OCI-LY1 (cell line): ENCODE measurements around the gene PRR14.

Source experiments
- H2AFZ ChIP-seq: fragments of 200-600 bp; sonication (generic), shearing (Covaris generic); 2 replicates; pipeline ENCODE4 v1.6.0; 2014; ENCODE audit warnings: antibody characterized with exemption, mild to moderate bottlenecking, low read length
- H3F3A ChIP-seq: fragments of 200-600 bp; sonication (generic), shearing (Covaris generic); 2 replicates; pipeline ENCODE4 v1.6.0; 2014; ENCODE audit warnings: mild to moderate bottlenecking, antibody characterized with exemption, low read length, moderate library complexity; ENCODE audit not compliant: insufficient read depth
- H3K27ac ChIP-seq: fragments of 200-600 bp; sonication (generic); 2 replicates; pipeline ENCODE4 v1.5.1; 2014; ENCODE audit warnings: low read length, mixed run types, mild to moderate bottlenecking, low read depth; ENCODE audit not compliant: poor library complexity, severe bottlenecking
- H3K27me3 ChIP-seq: fragments of 200-600 bp; sonication (generic); 2 replicates; pipeline ENCODE4 v1.6.0; 2014; ENCODE audit warnings: antibody characterized with exemption, mild to moderate bottlenecking, low read length, moderate library complexity; ENCODE audit not compliant: insufficient read depth
- H3K36me3 ChIP-seq: fragments of 200-600 bp; sonication (generic); 2 replicates; pipeline ENCODE4 v1.6.1; 2014; ENCODE audit warnings: mild to moderate bottlenecking, antibody characterized with exemption, low read length, moderate library complexity, mixed read lengths; ENCODE audit not compliant: insufficient read depth
- H3K4me1 ChIP-seq: fragments of 200-600 bp; sonication (generic); 2 replicates; pipeline ENCODE4 v1.5.1; 2014; ENCODE audit warnings: mild to moderate bottlenecking, low read length, moderate library complexity; ENCODE audit not compliant: insufficient read depth, severe bottlenecking
- H3K4me2 ChIP-seq: fragments of 200-600 bp; sonication (generic), shearing (Covaris generic); 2 replicates; pipeline ENCODE4 v1.6.1; 2014; ENCODE audit warnings: low read length
- H3K4me3 ChIP-seq: fragments of 200-600 bp; sonication (generic); 2 replicates; pipeline ENCODE4 v1.5.1; 2014; ENCODE audit warnings: low read length, low read depth, mild to moderate bottlenecking, mixed read lengths; ENCODE audit not compliant: poor library complexity, severe bottlenecking
- H3K79me2 ChIP-seq: fragments of 200-600 bp; shearing (Covaris generic); 2 replicates; pipeline ENCODE4 v1.6.1; 2016; ENCODE audit warnings: mixed run types, low read length, mixed read lengths; ENCODE audit not compliant: insufficient read depth
- H3K9ac ChIP-seq: fragments of 200-600 bp; sonication (generic), shearing (Covaris generic); 2 replicates; pipeline ENCODE4 v1.6.1; 2014; ENCODE audit warnings: mild to moderate bottlenecking, low read length, mixed read lengths
- H3K9me2 ChIP-seq: fragments of 200-600 bp; sonication (generic), shearing (Covaris generic); 2 replicates; pipeline ENCODE4 v1.6.1; 2014; ENCODE audit warnings: low read depth, mild to moderate bottlenecking, low read length, mixed read lengths
- H3K9me3 ChIP-seq: fragments of 200-600 bp; shearing (Covaris generic); 2 replicates; pipeline ENCODE4 v1.6.1; 2014; ENCODE audit warnings: low read length, mixed read lengths
- H4K20me1 ChIP-seq: fragments of 200-600 bp; sonication (generic), shearing (Covaris generic); 2 replicates; pipeline ENCODE4 v1.6.0; 2016; ENCODE audit warnings: mild to moderate bottlenecking, low read length; ENCODE audit not compliant: insufficient read depth
- CTCF ChIP-seq: fragments of 200-600 bp; sonication (generic), shearing (Covaris generic); IDR thresholded peaks from 2 replicates; pipeline ENCODE4 v1.5.1; 2017; ENCODE audit warnings: mild to moderate bottlenecking, antibody characterized with exemption, low read length, moderate library complexity, mixed read lengths
- EZH2 ChIP-seq: fragments of 200-600 bp; sonication (generic), shearing (Covaris generic); IDR thresholded peaks from 2 replicates; pipeline ENCODE4 v1.8.0; 2017; ENCODE audit warnings: borderline replicate concordance, mixed run types, mild to moderate bottlenecking, antibody characterized with exemption, low read length, moderate library complexity, mixed read lengths

The PRR14 gene

DNA sequence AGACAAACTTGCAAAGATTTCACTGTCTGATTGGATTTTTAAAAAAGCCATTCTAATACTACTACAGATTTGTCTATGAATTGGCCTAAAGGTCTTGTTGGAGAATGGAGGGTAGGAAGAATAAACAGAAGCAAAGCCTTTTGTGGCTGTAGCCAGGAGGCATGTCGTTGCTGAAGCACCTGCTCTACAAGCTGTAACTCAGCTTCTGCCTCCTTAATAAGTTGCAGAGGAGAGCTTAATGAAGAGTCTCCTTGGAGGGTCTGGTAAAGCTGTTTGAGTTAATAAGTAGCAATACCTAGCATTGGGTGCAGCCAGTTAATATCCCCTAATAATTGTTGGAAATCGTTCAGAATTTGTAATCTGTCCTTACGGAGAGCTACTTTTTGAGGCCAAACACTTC, 30.6 kb upstream of the PRR14 start:
- H3F3A ChIP-seq: no peaks in the 10 kb centered on the region
- peaks cover 10% of the 10 kb centered on the region; the same call in 1 of the 2 replicates for H3K9me3 ChIP-seq
- no peaks in the 10 kb centered on the region for H3K4me1 ChIP-seq
- H3K27me3 ChIP-seq: peaks cover 4% of the 10 kb centered on the region; the same call in 1 of the 2 replicates
- H3K36me3 ChIP-seq: no peaks in the 10 kb centered on the region; the same call in 1 of the 2 replicates
- no peak overlapping the region for H2AFZ ChIP-seq
- H3K9ac ChIP-seq: no peak overlapping the region
- H3K9me2 ChIP-seq: no peaks in the 10 kb centered on the region
- no peak for TF ChIP-seq EZH2
- no peak for TF ChIP-seq CTCF
- H3K4me2 ChIP-seq: no peak overlapping the region
- no peak overlapping the region for H3K27ac ChIP-seq
- no peaks in the 10 kb centered on the region for H4K20me1 ChIP-seq
- no peak overlapping the region for H3K4me3 ChIP-seq
- no peaks in the 10 kb centered on the region for H3K79me2 ChIP-seq

DNA sequence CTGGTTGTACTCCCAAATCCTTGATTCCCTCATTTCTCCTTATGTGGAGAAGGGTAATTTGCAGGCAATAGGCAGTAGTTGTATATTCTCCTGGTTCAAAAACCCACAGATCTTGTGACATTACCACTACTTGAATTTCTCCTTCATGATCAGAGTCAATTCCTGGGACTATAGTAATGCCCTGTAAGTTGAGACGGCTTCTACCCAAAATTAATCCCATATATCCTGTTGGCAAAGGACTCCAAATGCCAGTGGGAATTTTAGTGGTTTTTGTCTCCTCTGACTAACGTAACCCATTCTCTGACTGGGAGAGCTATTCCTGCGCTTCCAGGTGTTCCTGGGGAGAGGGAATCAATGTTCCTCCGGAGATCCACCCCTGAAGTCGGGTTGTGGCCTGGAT, 29.0 kb upstream of the PRR14 start:
- no peak overlapping the region for H3K9ac ChIP-seq
- no peak overlapping the region for H3K4me3 ChIP-seq
- no peak overlapping the region for H3K4me2 ChIP-seq
- H2AFZ ChIP-seq: no peak overlapping the region
- peaks cover 4% of the 10 kb centered on the region; the same call in 1 of the 2 replicates for H3K27me3 ChIP-seq
- H3K36me3 ChIP-seq: no peaks in the 10 kb centered on the region; the same call in 1 of the 2 replicates
- peaks cover 3% of the 10 kb centered on the region; the same call in 1 of the 2 replicates for H3K9me3 ChIP-seq
- H3F3A ChIP-seq: no peaks in the 10 kb centered on the region
- H3K4me1 ChIP-seq: no peaks in the 10 kb centered on the region
- TF ChIP-seq EZH2 (no peak), CTCF (no peak)
- H3K9me2 ChIP-seq: no peaks in the 10 kb centered on the region
- no peak overlapping the region for H3K27ac ChIP-seq
- no peaks in the 10 kb centered on the region for H4K20me1 ChIP-seq
- no peaks in the 10 kb centered on the region for H3K79me2 ChIP-seq

DNA sequence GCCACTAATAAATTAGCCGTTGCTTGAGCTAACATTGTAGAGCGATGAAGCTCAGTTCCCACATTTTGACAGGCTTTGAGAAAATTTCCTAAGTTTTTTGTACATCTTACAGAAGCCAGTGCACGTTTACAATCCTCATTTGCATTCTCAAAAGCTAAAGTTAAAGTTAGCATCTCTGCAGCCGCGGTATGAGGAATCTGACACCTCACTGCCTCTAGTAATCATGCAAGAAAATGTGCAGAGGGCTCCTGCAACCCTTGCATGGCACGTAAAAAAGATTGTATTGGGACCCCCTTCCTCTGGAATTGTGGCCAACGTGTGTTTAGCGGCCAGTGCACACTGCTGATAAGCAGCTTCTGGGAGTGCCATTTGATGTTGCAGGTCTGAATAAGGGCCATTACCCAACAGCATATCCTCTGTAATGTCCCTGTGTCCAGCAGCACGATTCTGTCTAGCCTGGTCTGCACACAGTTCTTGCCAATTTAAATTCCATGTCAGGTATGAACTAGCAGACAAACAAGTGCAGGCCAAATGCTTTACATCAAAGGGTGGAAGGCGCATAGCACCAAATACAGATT, 28.2 kb upstream of the PRR14 start:
- H3K27me3 ChIP-seq: peaks cover 4% of the 10 kb centered on the region; the same call in 1 of the 2 replicates
- no peaks in the 10 kb centered on the region for H3F3A ChIP-seq
- H3K9me2 ChIP-seq: no peaks in the 10 kb centered on the region
- H3K79me2 ChIP-seq: no peaks in the 10 kb centered on the region
- no peak overlapping the region for H3K9ac ChIP-seq
- TF ChIP-seq CTCF (no peak), EZH2 (no peak)
- H3K4me1 ChIP-seq: no peaks in the 10 kb centered on the region
- no peaks in the 10 kb centered on the region for H4K20me1 ChIP-seq
- H2AFZ ChIP-seq: no peak overlapping the region
- no peak overlapping the region for H3K4me2 ChIP-seq
- H3K4me3 ChIP-seq: no peak overlapping the region
- H3K36me3 ChIP-seq: no peaks in the 10 kb centered on the region; the same call in 1 of the 2 replicates
- no peak overlapping the region for H3K27ac ChIP-seq
- H3K9me3 ChIP-seq: no peaks in the 10 kb centered on the region; the same call in 1 of the 2 replicates
